Glutamatergic neuron (in vitro differentiated cells): ENCODE results near the gene OR10H4. TPM values are rescaled to one million over a fixed set of nuclear protein-coding genes. Genes with fewer than 3 reads are reported as not detected.
"Not testable (repeated sequence)": the region's sequence is repeated elsewhere in the genome, so short reads cannot be mapped to it uniquely, and the experiment has no call there.

Experiments
- DNase-seq: peaks from one replicate; pipeline ENCODE4 v3.0.0; 2022
- H3K27ac Mint-ChIP-seq: one replicate; pipeline ENCODE4 v1.8.0; 2020; ENCODE audit warnings: mild to moderate bottlenecking, mixed read lengths, inconsistent platforms; ENCODE audit not compliant: unreplicated experiment
- H3K27me3 Mint-ChIP-seq: one replicate; pipeline ENCODE4 v1.8.0; 2020; ENCODE audit warnings: mild to moderate bottlenecking, moderate library complexity, mixed read lengths, inconsistent platforms; ENCODE audit not compliant: unreplicated experiment
- H3K36me3 Mint-ChIP-seq: one replicate; pipeline ENCODE4 v1.8.0; 2020; ENCODE audit warnings: mild to moderate bottlenecking, mixed read lengths, inconsistent platforms; ENCODE audit not compliant: unreplicated experiment
- H3K4me1 Mint-ChIP-seq: one replicate; pipeline ENCODE4 v1.8.0; 2020; ENCODE audit warnings: mild to moderate bottlenecking, low read depth, mixed read lengths, inconsistent platforms; ENCODE audit not compliant: unreplicated experiment
- H3K4me3 Mint-ChIP-seq: one replicate; pipeline ENCODE4 v1.8.0; 2020; ENCODE audit warnings: mild to moderate bottlenecking, mixed read lengths, inconsistent platforms; ENCODE audit not compliant: unreplicated experiment
- H3K9me3 Mint-ChIP-seq: one replicate; pipeline ENCODE4 v1.8.0; 2020; ENCODE audit warnings: mild to moderate bottlenecking, moderate library complexity, mixed read lengths, inconsistent platforms; ENCODE audit not compliant: unreplicated experiment
- CTCF ChIP-seq: fragments of 200-600 bp; sonication (generic); IDR thresholded peaks from one replicate; pipeline ENCODE4 v1.5.0; 2021; ENCODE audit not compliant: partially characterized antibody, unreplicated experiment
- total RNA-seq: library from RNA; stranded (reverse); fragmentation: NEBNext Ultra II Directional; extraction: Animal tissue kit (Norgen Biotek cat#: 25700); gene quantifications from one replicate; pipeline ENCODE4 v1.2.1, GENCODE V29; 2021; ENCODE audit not compliant: unreplicated experiment

The OR10H4 gene
- total RNA-seq, 1 donor from 2014 or later = not detected

GRCh38 chr19:15971224-15971780 lies 22.5 kb downstream of the OR10H4 start:
- Mint-ChIP-seq H3K27ac (no peak overlapping the region), H3K4me3 (no peak overlapping the region), H3K27me3 (no peaks in the 10 kb centered on the region), H3K4me1 (no peaks in the 10 kb centered on the region), H3K9me3 (peaks cover 2% of the 10 kb centered on the region), H3K36me3 (no peaks in the 10 kb centered on the region)
- no peak for DNase-seq
- TF ChIP-seq CTCF = no peak

- not testable (repeated sequence) for H3K27me3 Mint-ChIP-seq, H3K36me3 Mint-ChIP-seq, H3K9me3 Mint-ChIP-seq, H3K4me1 Mint-ChIP-seq, DNase-seq, H3K27ac Mint-ChIP-seq, H3K4me3 Mint-ChIP-seq
These were observed 23.2 kb downstream of the OR10H4 start for GRCh38 chr19:15972043-15972442.

- Mint-ChIP-seq H3K27ac (no peak overlapping the region), H3K36me3 (no peaks in the 10 kb centered on the region), H3K9me3 (peaks cover 4% of the 10 kb centered on the region), H3K27me3 (no peaks in the 10 kb centered on the region), H3K4me3 (no peak overlapping the region), H3K4me1 (no peaks in the 10 kb centered on the region)
- DNase-seq = no peak
- no peak for TF ChIP-seq CTCF
These were observed 26.0 kb downstream of the OR10H4 start for GRCh38 chr19:15974856-15975255.

- H3K27me3 Mint-ChIP-seq = no peaks in the 10 kb centered on the region
- peaks cover 5% of the 10 kb centered on the region for H3K9me3 Mint-ChIP-seq
- no peak overlapping the region for H3K4me3 Mint-ChIP-seq
- no peak for TF ChIP-seq CTCF
- H3K4me1 Mint-ChIP-seq = no peaks in the 10 kb centered on the region
- no peak overlapping the region for H3K27ac Mint-ChIP-seq
- no peaks in the 10 kb centered on the region for H3K36me3 Mint-ChIP-seq
- DNase-seq = no peak
These were observed 28.3 kb downstream of the OR10H4 start for GRCh38 chr19:15976836-15977689.

GRCh38 chr19:15977690-15978089 lies 28.9 kb downstream of the OR10H4 start:
- no peak overlapping the region for H3K27ac Mint-ChIP-seq
- no peak for DNase-seq
- no peak overlapping the region for H3K4me3 Mint-ChIP-seq
- peaks cover 5% of the 10 kb centered on the region for H3K9me3 Mint-ChIP-seq
- H3K36me3 Mint-ChIP-seq = no peaks in the 10 kb centered on the region
- no peaks in the 10 kb centered on the region for H3K27me3 Mint-ChIP-seq
- no peak for TF ChIP-seq CTCF
- no peaks in the 10 kb centered on the region for H3K4me1 Mint-ChIP-seq
